ENCODE data around the gene KCNH3. TPM values are rescaled to one million over a fixed set of nuclear protein-coding genes. Genes with fewer than 3 reads are reported as not detected.

Gene KCNH3, protein sequence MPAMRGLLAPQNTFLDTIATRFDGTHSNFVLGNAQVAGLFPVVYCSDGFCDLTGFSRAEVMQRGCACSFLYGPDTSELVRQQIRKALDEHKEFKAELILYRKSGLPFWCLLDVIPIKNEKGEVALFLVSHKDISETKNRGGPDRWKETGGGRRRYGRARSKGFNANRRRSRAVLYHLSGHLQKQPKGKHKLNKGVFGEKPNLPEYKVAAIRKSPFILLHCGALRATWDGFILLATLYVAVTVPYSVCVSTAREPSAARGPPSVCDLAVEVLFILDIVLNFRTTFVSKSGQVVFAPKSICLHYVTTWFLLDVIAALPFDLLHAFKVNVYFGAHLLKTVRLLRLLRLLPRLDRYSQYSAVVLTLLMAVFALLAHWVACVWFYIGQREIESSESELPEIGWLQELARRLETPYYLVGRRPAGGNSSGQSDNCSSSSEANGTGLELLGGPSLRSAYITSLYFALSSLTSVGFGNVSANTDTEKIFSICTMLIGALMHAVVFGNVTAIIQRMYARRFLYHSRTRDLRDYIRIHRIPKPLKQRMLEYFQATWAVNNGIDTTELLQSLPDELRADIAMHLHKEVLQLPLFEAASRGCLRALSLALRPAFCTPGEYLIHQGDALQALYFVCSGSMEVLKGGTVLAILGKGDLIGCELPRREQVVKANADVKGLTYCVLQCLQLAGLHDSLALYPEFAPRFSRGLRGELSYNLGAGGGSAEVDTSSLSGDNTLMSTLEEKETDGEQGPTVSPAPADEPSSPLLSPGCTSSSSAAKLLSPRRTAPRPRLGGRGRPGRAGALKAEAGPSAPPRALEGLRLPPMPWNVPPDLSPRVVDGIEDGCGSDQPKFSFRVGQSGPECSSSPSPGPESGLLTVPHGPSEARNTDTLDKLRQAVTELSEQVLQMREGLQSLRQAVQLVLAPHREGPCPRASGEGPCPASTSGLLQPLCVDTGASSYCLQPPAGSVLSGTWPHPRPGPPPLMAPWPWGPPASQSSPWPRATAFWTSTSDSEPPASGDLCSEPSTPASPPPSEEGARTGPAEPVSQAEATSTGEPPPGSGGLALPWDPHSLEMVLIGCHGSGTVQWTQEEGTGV
- polyA plus RNA-seq, result 2.2 TPM
- long read RNA-seq, donor 1, result 0 reads
- long read RNA-seq, donor 2, result 0 reads
- long read RNA-seq, donor 3, result 0 reads
- long read RNA-seq, donor 4, result 0 reads
- long read RNA-seq, donor 5, result 0 reads
- long read RNA-seq, donor 6, partial matches to known transcripts, result 7 of 29 reads
- long read RNA-seq, donor 6, other reads (novel, unspliced or antisense), result 22 of 29 reads
- long read RNA-seq, donor 7, result 0 reads
- long read RNA-seq, donor 8, result 0 reads
- long read RNA-seq, donor 9, result 0 reads
- long read RNA-seq, donor 10, result 0 reads
- long read RNA-seq, donor 11, partial matches to known transcripts, result 0 of 1 reads
- long read RNA-seq, donor 11, other reads (novel, unspliced or antisense), result 0 of 1 reads

DNA sequence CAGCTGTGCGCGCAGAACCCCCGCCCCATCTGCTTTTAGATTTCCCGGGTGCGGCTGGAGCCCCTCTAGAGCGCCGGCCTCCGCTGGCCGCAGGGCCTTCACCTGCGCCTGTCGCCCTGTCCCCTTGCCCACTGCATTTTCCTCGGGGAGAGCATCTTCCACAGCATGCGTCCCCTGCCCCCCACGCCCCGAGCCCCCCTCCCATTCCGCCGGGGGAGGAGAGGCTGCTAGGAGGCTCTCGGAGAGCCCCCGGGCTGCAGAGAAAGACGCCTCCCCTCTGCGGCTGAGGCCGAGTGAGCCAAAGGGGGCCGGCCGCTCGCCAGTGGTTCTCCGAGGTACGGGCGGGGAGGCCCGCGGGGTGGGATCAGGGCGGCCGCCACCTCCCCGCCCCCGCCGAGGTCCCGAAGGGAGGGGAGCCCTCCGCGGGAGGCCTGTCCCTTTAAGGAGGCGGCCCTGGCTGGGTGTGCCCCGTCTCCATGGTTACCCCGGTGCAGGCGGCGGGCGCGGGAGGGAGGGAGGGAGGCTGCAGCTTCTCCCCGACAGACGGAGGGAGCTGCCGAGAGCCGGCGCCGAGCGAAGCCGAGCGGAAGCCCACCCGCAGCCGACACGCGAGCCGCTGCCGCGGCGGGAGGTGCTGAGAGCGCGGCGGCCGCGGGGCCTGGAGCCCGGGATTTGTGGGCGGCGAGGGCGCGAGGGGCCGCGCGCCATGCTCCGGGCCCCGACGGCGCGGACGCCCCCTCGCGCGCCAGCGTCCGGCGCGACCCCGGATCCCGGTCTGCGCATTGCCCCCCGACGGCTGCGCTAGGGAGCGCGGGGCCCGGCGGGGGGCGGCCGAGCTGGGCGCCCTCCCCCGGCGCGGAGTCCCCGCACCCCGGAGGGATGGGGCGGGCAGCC is at the start of gene KCNH3:
TSS of gene KCNH3 (plus strand) at position 521 of the 894 bp plus-strand sequence. CDS start 387 bp downstream, outside the sequence.
- H3K4me1 ChIP-seq (ENCODE audit: control insufficient read depth, insufficient read depth, low read length), result peaks cover 24% of the 10 kb centered on the region
- H3K27me3 ChIP-seq (ENCODE audit: control insufficient read depth, insufficient read depth, low read length), result peaks cover 71% of the 10 kb centered on the region
- no peak within 1 kb of the TSS for H3K27ac ChIP-seq (ENCODE audit: low read length)
- no CpG with 5 or more reads among the region's 107 CpGs for WGBS (ENCODE audit: insufficient coverage, low lambda C conversion rate)
- H3K4me3 ChIP-seq (ENCODE audit: low read length), result peak within 1 kb of the TSS; percentile 7
- H3K9me3 ChIP-seq (ENCODE audit: control insufficient read depth, low read depth, low read length), result peaks cover 5% of the 10 kb centered on the region
- H3K36me3 ChIP-seq (ENCODE audit: control insufficient read depth, insufficient read depth, low read length), result no peaks in the 10 kb centered on the region
- peak; percentile 59 to 78 for DNase-seq

DNA sequence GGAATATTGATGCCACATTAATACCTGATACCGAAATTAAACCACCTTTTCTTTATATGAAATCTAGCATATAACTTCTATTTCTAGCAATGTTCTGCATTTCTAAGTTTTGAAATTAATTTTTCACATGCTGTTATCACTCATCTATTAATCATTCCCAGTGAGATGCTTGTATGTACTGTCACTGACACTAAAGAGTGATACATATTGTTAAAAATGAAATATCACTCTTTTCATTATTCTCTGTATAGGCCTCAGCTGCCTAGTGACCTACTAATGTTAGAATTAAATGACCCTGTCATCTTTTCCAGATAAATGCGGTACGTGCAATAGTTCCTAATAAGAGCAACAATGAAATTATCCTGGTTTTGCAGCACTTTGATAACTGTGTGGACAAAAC is 49.7 kb upstream of the KCNH3 start:
- Histone ChIP-seq H3K27ac (ENCODE audit: low read length) (no peak overlapping the region), H3K4me1 (ENCODE audit: control insufficient read depth, insufficient read depth, low read length) (no peaks in the 10 kb centered on the region), H3K9me3 (ENCODE audit: control insufficient read depth, low read depth, low read length) (no peaks in the 10 kb centered on the region), H3K27me3 (ENCODE audit: control insufficient read depth, insufficient read depth, low read length) (no peaks in the 10 kb centered on the region), H3K4me3 (ENCODE audit: low read length) (no peak overlapping the region), H3K36me3 (ENCODE audit: control insufficient read depth, insufficient read depth, low read length) (peaks cover 2% of the 10 kb centered on the region)
- DNase-seq, result no peak
- no CpG with 5 or more reads among the region's 3 CpGs for WGBS (ENCODE audit: insufficient coverage, low lambda C conversion rate)

DNA sequence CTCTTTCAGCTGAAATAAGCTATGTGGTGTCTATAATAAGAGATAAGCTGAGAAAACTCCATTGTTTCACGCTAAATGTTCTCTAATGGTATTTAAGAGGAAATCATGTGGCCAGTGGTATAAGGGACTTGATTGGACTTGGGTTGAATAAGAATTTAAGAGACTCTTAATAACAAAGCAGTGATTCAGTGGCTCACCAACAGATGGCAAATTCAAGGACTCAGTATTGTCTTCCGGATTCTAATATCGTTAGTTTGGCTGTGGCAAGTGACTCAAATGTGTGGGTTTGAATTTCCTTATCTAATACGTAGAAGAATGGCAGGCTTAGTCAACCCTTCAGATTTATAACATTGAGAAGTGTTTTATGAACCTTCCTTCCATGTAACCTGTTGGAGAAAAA is 49.1 kb upstream of the KCNH3 start:
- H3K4me3 ChIP-seq (ENCODE audit: low read length), result no peak overlapping the region
- no peak overlapping the region for H3K27ac ChIP-seq (ENCODE audit: low read length)
- H3K9me3 ChIP-seq (ENCODE audit: control insufficient read depth, low read depth, low read length), result no peaks in the 10 kb centered on the region
- peaks cover 3% of the 10 kb centered on the region for H3K36me3 ChIP-seq (ENCODE audit: control insufficient read depth, insufficient read depth, low read length)
- DNase-seq, result no peak
- H3K4me1 ChIP-seq (ENCODE audit: control insufficient read depth, insufficient read depth, low read length), result no peaks in the 10 kb centered on the region
- no CpG with 5 or more reads among the region's 4 CpGs for WGBS (ENCODE audit: insufficient coverage, low lambda C conversion rate)
- H3K27me3 ChIP-seq (ENCODE audit: control insufficient read depth, insufficient read depth, low read length), result no peaks in the 10 kb centered on the region

DNA sequence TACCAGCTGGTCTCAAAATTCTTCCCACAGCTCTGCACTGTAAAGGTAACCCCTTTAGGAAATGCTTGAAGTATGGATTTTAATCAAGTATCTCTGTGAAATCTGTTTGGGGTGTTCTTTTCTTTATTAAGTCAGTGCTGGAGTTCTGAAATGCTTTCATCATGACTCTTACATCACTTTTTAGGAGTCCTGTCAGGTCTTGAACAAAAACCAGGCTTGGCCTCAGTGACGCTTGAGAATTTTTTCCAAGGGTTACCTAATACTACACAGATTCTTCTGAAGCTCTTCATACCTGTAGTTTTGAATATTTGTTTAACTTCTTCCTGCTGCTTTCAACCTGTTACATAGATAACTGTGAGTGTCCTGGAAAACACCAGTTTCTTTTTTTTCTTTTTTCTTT is 47.0 kb upstream of the KCNH3 start:
- Histone ChIP-seq H3K4me3 (ENCODE audit: low read length) (no peak overlapping the region), H3K36me3 (ENCODE audit: control insufficient read depth, insufficient read depth, low read length) (peaks cover 7% of the 10 kb centered on the region), H3K27me3 (ENCODE audit: control insufficient read depth, insufficient read depth, low read length) (no peaks in the 10 kb centered on the region), H3K9me3 (ENCODE audit: control insufficient read depth, low read depth, low read length) (no peaks in the 10 kb centered on the region), H3K4me1 (ENCODE audit: control insufficient read depth, insufficient read depth, low read length) (no peaks in the 10 kb centered on the region), H3K27ac (ENCODE audit: low read length) (no peak overlapping the region)
- no peak for DNase-seq
- WGBS (ENCODE audit: insufficient coverage, low lambda C conversion rate), result no CpG with 5 or more reads among the region's 1 CpG

DNA sequence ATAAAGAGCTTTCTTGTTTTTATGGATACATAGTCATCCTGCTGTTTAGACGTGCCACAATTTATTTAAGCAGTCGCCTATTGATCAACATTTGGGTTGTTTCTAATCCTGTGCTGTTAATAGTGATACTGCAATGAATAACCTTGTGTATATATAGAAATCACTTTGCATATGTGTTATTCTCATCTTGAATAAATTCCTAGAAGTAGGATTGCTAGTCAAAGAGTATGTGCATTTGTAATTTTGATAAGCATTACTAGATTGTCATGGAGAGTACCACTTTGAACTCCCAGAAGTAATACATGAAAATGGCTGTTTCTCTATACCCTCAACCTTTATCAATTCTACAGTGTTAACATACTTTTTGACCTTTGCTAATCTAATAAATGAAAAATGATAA is 44.9 kb upstream of the KCNH3 start:
- WGBS (ENCODE audit: insufficient coverage, low lambda C conversion rate), result no CpG with 5 or more reads among the region's 2 CpGs
- Histone ChIP-seq H3K4me1 (ENCODE audit: control insufficient read depth, insufficient read depth, low read length) (no peaks in the 10 kb centered on the region), H3K9me3 (ENCODE audit: control insufficient read depth, low read depth, low read length) (no peaks in the 10 kb centered on the region), H3K27ac (ENCODE audit: low read length) (no peak overlapping the region), H3K4me3 (ENCODE audit: low read length) (no peak overlapping the region), H3K27me3 (ENCODE audit: control insufficient read depth, insufficient read depth, low read length) (no peaks in the 10 kb centered on the region), H3K36me3 (ENCODE audit: control insufficient read depth, insufficient read depth, low read length) (peaks cover 7% of the 10 kb centered on the region)
- DNase-seq, result no peak

DNA sequence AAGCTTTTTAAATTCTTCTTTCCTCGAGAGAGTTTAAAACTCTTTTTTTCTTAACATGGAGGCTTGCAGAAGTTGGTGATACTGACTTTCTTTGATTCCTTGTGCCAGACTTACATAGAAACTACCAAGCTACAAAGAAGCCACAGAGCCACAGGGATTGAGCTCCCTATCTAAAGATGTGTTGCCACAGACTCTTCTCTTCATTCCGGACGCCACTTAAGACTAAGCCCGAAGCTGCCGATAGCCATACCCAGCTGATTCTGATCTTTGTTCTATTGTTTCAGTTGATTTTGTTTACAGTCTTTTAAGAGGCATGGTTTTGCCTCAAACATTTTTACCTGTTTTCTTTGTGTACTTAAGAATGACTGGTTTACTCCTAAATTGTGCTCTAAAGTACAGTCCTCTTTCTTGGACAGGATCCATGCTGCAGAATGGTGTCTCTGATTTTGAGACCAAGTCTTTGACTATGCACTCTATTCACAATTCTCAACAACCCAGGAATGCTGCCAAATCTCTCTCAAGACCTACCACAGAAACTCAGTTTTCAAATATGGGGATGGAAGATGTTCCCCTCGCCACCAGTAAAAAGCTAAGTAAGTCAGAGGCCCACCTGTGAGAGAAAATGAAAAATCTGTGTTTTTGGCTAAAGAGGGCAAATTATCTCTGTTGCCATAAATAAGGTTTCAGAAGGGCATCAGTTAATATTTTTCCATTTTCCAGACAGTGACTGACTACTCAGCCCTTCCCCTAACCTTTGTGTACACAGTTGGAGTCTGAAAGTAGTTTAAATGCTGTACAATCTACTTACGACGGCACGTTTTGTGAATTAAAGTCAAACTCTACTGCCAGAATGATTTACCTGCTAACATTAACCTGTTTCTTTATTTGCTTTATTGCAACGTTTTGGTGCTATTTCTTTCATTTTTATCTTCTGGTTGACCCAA is 42.1 kb upstream of the KCNH3 start:
- 70% methylated on average over 3 of the region's 10 CpGs for WGBS (ENCODE audit: insufficient coverage, low lambda C conversion rate)

DNA sequence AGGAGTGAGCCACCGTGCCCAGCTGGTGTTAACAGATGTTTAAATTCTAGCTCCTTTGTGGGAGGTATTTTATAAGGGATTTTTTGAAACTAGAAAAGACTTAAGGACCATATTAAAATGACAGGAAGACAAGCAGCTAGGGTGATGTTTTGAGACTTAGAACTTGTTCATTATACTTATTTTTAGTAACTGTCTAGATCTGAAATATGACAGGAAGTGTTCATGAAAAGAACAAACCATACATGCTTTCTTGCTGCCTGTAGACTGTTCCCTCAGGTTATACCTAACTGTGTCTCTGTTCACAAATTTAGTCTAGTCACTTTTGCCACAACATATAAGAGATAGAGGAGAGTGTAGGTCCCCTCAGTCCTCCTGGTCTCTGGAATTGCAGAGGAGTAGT is 36.9 kb upstream of the KCNH3 start:
- Histone ChIP-seq H3K9me3 (ENCODE audit: control insufficient read depth, low read depth, low read length) (no peaks in the 10 kb centered on the region), H3K27ac (ENCODE audit: low read length) (no peak overlapping the region), H3K36me3 (ENCODE audit: control insufficient read depth, insufficient read depth, low read length) (peaks cover 10% of the 10 kb centered on the region), H3K4me1 (ENCODE audit: control insufficient read depth, insufficient read depth, low read length) (no peaks in the 10 kb centered on the region), H3K4me3 (ENCODE audit: low read length) (no peak overlapping the region), H3K27me3 (ENCODE audit: control insufficient read depth, insufficient read depth, low read length) (no peaks in the 10 kb centered on the region)
- no peak for DNase-seq
- no CpG with 5 or more reads among the region's 1 CpG for WGBS (ENCODE audit: insufficient coverage, low lambda C conversion rate)

More for the DNA sequence above, 42.1 kb upstream of the KCNH3 start:
- no peak overlapping the region for H3K27ac ChIP-seq (ENCODE audit: low read length)
- H3K27me3 ChIP-seq (ENCODE audit: control insufficient read depth, insufficient read depth, low read length), result no peaks in the 10 kb centered on the region
- H3K4me3 ChIP-seq (ENCODE audit: low read length), result no peak overlapping the region
- H3K9me3 ChIP-seq (ENCODE audit: control insufficient read depth, low read depth, low read length), result no peaks in the 10 kb centered on the region
- peaks cover 13% of the 10 kb centered on the region for H3K36me3 ChIP-seq (ENCODE audit: control insufficient read depth, insufficient read depth, low read length)
- no peaks in the 10 kb centered on the region for H3K4me1 ChIP-seq (ENCODE audit: control insufficient read depth, insufficient read depth, low read length)
- no peak for DNase-seq

DNA sequence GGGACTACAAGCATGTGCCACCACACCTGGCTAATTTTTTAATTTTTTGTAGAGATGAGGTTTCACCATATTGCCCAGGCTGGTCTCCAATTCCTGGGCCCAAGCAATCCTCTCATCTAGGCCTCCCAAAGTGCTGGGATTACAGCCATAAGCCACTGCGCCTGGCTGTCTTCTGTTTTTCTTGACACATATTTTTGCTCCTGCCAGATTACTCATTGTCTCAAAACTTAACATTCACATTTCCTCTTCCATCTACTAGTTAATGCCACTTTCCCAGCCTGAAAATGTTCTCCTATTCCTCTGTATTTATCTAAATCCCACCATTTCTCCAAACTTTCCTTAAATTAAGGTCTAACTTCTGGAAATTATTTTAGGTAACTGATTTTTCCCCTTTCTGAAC is 36.2 kb upstream of the KCNH3 start:
- H3K4me1 ChIP-seq (ENCODE audit: control insufficient read depth, insufficient read depth, low read length), result no peaks in the 10 kb centered on the region
- WGBS (ENCODE audit: insufficient coverage, low lambda C conversion rate), result no CpG with 5 or more reads among the region's 1 CpG
- no peak overlapping the region for H3K4me3 ChIP-seq (ENCODE audit: low read length)
- peaks cover 10% of the 10 kb centered on the region for H3K36me3 ChIP-seq (ENCODE audit: control insufficient read depth, insufficient read depth, low read length)
- DNase-seq, result no peak
- no peak overlapping the region for H3K27ac ChIP-seq (ENCODE audit: low read length)
- H3K9me3 ChIP-seq (ENCODE audit: control insufficient read depth, low read depth, low read length), result no peaks in the 10 kb centered on the region
- no peaks in the 10 kb centered on the region for H3K27me3 ChIP-seq (ENCODE audit: control insufficient read depth, insufficient read depth, low read length)
